HG02763 (cell line): Measurements from ENCODE around the gene ITPRID2.
"Not testable (repeated sequence)": the region's sequence is repeated elsewhere in the genome, so short reads cannot be mapped to it uniquely, and the experiment has no call there.

Experiments used
- ATAC-seq: cut with Tn5 transposase; IDR thresholded peaks from one replicate; pipeline ENCODE4 v1.9.1; 2021; ENCODE audit warnings: mild to moderate bottlenecking, moderate library complexity; ENCODE audit not compliant: unreplicated experiment

Gene ITPRID2

DNA sequence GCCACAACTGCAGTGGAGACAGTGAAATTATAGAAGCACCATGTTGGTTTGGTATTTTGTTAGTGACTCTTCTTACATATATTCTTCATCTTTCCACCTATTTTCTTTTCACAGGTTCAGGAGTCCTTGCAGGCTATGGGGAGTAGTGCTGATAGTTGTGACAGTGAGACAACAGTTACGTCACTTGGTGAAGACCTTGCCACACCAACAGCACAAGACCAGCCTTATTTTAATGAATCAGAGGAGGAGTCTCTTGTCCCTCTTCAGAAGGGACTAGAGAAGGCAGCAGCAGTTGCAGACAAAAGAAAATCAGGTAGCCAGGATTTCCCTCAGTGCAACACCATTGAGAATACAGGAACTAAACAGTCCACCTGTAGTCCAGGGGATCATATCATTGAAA, 23.6 kb downstream of the ITPRID2 start:
- ATAC-seq, result no peak

DNA sequence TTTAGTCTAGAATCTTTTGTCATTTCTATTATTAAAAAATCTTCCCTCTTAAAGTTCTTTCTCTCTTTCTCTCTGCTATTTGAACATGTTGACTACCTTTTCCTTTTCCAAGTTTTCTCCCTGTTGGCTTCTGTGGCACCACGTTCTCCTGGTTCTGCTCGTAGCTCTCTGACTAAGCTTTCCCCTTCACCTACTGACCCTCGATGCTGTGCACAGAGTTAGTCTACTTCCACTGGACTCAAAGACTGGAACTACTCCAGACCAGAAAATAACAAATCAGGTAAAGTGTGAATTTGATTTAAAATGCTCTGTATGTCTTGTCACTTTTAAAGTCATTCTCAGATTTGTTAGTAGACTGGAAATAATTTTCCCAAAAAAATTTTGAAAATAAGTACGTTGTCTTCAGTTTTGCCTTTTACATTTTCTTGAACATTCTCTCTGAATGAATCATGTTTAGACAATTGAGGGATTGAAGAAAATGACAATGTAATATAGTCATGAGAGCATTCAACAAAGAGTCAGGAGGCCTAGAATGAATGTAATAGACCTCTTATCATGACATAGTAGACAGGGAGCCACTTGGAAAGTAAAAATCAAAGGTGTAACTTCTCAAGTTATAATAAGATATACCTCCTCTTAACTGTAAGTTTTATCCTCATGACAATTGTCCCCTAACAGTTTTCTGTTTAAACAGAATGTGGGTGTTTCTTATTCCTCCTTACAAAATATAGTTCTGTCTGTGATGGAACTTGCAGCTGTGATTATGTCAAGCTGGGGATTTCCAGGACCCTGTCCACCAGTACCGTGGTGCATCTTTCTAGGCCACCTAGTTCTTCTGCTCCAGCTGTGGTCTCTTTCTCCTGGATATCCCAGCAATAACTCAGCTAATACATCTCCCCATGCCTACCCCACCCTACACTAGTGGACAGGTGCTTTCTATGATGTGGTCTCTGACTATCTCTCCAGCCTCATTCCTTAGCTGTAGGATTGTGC, 25.5 kb downstream of the ITPRID2 start:
- ATAC-seq, result no peak

DNA sequence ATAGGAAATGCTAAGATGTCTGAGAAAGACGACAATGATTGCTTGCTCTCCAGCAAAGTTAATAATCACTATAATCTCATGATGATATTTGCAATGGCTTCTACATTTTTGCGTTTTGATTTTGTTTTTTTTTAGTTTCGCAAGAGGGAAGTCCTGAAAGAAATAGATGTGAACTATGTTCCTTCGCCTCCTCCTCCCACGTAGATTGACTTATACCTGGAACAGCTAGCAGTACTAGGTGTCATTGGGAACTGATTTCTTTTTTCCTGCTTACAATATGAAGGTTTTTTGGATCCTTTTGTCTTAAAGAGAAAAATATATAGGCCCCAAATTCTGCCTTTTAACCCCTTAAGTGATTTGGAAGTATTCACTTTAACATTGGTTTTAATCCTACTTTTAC, 26.7 kb downstream of the ITPRID2 start:
- ATAC-seq, result no peak

DNA sequence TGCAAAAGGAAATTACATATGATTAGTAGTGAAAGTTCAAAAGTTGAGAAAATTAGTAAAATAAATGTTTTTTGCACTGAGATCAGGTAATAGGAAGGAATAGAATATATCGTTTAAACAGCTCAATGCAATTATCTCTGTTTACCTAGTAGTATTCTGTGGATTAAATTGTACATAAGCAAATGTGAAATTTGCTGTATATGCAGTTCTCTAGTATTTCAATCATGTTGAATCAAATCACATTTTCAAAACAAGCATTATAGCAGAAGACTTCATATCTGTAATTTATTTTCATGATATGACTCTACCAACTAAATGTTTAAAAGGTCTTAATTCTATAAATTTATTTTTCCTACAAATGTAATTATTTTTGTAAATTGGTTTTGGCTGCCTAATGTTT, 31.6 kb downstream of the ITPRID2 start:
- no peak for ATAC-seq

DNA sequence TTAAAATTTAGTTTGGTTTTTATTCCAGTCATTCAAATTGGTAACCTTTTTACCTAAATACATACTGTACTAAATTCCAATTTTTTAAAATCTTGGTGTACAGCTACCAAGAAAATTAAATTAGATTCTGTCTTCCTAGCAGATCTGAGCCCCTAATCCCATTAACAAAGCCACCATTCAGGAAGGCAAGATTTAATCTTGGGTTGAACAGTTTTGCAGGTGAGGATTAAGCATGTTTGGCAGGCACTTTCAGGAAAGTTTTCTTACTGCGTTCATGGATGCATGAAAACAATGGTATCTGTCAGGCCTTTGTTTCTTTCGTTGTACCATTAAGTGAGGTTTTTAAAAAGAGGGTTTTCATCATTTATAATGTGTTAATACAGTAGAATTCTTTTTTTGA, 32.8 kb downstream of the ITPRID2 start:
- no peak for ATAC-seq

DNA sequence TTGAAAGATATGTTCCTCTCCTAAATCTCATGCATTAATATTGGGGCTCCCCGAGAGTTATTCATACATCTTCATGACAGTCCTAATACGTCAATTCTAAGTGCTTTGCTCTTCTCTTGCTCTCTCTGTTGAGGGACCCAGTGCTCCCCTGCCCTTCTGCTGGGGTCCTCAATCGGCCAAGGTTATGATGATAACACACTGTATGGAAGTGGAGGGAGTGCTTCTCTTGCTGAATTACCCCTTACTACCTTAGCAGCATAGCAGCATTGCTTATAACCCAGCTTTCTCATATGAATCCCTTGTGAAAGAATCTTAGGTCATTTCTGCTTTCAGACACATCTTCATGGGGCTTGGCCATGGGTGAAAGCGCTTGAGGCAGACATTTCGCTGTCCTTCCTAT, 43.2 kb downstream of the ITPRID2 start:
- no peak for ATAC-seq

DNA sequence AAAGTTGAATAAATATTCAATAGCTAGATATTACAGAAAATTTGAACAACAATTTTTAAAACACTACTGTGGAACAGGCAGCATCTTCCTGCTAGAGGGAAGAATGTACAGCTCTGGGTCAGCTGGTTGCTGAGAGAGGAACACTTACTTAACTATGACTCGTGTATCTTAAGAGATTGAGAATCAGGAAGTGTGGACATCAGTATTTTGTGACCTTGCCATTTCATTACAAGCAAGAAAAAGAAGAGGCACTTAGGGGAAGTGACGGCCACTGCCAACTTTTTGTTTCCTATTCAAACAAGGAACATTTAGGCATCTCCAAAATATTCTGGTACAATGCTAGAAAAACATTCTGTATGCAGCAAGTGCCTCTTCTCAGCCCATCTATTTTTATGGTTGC, 45.9 kb downstream of the ITPRID2 start:
- ATAC-seq, result no peak

DNA sequence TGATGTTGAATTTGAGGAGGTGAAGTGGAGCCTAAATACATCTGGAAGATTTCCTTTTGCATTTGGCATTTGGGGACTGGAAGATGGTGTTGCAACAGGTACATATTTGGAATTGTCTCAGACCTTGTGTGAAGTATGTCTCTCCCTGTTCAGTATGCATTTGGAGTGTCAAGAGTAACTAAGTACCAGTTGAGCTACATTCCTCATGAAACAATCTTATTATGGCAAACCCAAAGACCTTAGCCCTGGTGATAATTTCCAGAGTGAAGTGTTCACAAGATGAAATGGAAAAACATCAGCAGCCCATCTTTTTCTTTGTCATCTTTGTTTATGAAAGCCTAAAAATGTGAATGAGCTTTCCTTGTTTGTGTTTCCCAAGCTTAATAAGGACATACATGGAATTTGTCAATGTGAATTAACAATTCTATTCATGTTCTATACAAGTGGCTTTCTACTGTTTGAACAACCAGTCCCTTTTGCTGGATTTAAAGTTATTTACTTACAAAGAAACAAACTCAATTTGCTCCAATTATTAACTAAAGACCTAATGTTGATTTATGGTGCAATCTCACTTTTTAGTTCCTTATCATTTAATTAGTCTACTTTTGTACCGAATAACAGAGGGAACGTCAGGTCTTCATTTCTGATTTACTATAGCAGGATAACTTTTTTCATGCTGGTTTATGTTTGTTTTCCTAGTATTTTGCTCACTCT, 52.0 kb downstream of the ITPRID2 start:
- ATAC-seq, result no peak

DNA sequence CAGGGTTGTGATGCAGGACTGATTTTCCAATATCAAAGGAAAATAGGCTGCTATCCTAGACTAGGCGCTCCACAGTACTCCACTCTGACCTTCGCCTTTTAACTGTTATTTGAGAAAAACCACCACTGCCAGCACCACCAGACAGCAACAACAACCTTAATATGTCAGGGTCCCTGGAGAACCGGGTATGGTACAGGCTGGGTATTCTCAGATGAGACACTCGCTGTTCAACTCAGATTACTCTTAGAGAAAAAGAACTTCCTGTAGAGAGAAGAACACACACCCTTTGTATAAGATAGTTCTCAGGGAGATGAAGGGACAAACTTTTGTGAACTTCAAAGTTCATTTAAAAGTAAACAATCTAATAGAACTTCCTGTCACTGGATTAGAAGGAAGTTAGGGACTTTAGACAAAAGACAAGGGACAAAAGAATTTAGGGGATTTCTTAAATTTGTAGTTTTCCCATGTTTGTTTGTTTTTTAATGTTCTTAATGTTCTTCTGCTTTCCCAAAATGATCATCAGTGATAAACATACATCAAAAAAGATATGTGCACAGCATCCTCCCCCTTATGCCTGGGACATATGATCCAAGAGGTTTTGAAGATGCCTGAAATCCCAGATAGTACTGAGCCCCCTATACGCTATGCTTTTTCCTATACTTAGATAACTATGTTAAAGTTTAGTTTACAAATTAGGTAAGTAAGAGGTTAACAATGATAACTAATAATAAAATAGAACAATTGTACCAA, 52.8 kb downstream of the ITPRID2 start:
- no peak for ATAC-seq

DNA sequence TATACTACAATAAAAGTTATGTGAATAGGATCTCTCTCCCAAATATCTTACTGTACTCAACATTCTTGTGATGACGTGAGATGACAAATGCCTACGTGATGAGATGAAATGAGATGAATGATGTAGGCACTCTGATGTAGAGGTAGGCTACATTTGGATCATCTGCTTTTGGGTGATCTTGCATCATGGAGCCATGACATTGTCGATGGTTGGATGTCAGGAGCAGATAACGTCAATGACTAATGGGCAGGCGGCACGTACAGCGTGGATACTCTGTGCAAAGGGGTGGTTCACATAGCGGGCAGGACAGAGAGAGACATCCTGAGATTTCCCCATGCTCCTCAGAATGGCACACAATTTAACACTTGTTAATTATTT, 53.4 kb downstream of the ITPRID2 start:
- ATAC-seq, result no peak

DNA sequence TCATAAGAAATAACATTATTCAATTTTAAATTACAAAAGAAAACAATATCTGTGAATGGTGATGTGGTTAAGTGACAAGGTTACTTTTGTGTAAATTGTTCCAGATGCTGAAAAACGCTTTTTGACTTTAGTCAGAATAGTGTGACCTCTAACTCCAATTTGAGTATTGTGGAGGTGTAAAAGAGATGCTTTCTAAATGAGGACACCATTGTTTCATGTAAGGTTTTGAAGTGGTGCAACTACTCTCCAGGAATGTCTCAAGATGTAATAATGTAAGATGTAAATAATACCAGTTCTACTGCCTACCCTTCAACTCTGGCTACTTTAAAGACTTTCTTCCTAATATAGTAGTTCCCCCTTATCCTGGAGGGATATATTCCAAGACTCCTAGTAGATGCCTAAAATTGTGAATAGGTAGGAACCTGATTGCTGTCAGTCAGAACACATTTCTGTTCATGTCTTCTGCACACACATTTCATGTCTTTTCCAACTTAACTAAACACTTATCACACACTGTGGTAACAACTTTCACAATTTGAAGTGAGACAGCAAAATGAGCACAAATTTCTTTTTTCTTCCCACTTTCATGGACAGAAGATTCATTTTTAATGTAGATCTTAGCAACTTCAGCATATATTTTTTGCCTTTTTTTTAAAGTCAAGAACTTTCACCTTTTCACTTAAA, 55.1 kb downstream of the ITPRID2 start:
- no peak for ATAC-seq

DNA sequence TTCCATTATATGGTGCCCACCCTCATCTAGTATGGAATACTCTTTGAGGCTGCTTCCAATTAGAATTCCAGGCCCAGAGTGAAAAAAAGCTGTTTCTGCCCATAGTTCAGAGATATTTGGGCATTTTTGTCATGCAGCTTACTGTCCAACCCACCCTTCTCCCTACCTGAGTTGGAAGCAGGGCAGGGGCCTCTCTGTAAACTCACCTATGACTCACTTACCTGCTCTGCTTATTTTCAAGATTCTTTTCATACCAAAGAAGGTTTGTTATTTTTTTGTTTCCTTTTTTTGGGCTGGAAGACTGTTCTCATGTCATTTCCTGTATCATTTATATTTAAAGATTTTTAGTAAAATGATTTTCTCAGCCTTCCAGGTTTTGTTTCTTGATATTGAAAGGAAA, 55.7 kb downstream of the ITPRID2 start:
- ATAC-seq, result no peak

DNA sequence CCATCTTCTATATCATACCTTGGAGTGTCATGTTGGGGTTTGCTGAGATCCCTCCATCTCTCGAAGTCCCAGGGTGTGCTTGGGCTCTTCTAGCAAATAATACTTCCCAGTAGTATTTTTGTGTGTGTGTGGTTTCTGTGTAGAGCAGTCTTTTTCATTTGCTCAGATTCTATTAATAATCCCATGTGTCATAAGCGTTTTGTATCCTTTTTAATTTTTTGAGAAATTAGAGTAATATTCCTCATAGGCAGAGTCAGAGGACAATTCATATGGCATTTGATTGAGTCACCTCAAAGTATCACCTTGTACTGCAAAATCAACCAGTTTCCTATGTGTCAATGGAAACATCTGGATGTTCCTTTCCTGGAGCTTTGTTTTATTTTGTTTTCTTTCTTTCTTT, 56.7 kb downstream of the ITPRID2 start:
- no peak for ATAC-seq

DNA sequence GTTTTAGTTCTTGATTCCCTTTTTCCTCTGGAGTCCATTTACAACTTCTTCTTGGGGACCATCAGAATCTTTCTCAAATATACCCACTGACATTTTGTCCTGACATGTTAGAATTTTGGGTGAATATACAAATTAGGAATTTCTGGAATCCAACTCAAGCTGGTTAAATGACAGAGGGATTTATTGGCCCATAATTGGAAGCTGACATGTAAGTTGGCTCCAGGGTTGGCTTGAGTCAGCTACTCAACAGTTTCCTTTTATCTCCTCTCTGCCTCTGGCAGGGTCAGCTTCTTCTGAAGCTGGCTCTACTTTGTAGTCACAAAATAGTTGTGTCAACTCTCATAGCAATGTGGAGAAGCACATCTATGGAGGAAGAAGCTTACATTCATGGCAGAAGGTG, 57.5 kb downstream of the ITPRID2 start:
- ATAC-seq, result no peak

DNA sequence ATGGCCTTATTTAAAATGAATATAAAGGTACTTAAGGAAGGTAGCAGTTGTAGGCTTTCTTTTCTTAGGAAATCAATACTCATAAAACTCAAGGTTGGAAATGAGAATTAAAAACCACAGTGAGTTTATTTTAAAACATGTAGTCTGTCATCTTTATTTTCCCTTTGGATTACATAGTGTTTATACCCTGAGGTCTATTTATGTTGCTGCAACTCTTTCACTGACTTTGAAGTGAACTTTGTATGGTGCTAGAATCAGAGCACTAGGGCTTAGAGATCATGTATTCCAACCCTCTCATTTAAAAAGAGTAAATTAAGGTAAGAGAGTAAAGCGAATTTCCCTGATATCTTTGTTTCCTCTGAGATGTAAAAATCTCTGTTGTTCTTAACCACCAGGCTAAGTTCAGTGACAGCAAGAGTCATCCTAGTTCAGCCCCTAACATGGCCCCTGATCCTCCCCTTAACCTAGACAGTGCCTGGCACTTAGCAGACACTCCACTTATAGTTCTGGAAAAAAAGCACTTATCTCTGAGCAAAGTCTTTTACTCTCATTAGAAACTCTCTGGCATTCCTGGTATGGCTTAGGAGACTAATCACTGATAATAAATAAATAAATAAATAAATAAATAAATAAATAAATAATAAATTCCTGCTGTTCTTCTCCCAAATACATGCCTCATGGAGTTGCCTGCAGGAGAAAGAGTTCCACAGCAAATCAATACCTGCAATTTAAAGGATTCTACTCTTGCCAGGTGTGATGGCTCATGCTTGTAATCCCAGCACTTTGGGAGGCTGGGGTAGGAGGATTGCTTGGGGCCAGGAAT, 61.1 kb downstream of the ITPRID2 start:
- no peak for ATAC-seq

DNA sequence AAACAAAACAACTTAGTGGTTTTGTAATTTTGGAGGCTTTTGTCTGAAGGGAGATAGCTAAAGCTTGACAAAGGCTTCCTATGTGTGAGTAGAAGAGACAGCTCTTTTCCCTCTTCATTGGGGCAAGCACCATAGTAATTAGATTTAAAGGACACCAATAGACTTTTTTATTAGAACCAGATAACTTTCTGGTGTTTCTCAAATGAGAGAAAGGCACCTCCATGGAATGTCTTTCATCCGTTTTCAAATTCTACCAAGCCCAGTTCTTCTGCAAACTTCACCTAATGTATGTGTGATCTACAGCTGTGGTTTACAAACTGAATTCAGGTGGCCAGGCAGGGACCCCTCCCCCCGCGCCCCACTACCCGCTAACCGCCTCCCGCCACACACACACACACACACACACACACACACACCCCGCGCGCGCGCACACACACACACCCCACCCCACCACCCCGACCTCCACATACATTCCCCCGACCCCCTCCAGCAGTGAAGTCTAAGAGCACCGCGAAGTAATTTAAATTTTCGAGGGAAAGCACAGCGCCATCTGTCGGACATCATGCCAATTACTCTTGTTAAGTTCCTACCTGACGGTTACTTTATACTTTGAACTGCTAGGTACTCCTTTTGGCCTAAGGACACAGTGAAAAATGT, 62.5 kb downstream of the ITPRID2 start:
- peak; percentile 65 for ATAC-seq

DNA sequence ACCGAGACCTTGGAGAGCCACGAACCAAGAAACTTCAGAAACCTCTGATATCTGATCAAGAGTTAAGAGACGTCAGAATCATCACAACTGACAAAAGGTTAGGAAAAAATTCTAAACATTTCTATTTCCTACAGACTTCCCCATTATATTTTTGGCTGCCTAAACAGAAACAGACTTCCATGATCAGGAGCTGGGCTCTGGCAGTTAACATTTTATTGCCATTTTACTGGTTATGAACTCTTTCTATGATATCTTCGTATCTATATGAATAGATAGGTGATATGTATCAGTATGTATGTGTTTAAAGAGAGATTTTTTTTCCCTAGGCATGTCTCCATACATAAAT, 63.0 kb downstream of the ITPRID2 start:
- no peak for ATAC-seq

DNA sequence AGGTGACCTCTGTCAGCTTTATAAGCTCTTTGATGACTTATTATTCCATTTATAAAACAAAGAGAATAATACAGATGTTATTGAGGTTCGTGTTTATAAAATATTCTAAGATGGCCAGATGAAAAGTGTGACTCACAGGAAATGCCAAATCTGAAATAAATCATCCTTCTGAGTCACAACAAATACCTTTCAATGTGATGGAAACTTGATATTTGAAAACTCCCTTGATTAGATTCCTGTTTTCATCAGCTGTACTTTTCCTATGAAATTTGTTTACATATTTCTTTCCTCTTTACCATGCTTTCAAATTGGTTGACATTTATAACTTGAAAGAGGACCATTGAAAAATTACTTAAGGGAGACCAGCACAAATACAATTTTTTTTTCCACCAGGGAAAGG, 63.5 kb downstream of the ITPRID2 start:
- no peak for ATAC-seq

DNA sequence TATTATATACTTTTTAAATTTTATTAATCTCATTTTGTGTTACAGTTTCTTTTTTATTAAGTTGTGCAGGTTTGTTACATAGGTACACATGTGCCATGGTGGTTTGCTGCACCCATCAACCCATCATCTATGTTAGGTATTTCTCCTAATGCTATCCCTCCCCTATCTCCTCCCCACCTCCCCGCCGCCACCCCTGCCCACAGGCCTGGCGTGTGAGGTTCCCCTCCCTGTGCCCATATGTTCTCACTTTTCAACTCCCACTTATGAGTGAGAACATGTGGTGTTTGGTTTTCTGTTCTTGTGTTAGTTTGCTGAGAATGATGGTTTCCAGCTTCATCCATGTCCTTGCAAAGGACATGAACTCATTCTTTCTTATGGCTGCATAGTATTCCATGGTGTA, 64.3 kb downstream of the ITPRID2 start:
- ATAC-seq, result not testable (repeated sequence)

DNA sequence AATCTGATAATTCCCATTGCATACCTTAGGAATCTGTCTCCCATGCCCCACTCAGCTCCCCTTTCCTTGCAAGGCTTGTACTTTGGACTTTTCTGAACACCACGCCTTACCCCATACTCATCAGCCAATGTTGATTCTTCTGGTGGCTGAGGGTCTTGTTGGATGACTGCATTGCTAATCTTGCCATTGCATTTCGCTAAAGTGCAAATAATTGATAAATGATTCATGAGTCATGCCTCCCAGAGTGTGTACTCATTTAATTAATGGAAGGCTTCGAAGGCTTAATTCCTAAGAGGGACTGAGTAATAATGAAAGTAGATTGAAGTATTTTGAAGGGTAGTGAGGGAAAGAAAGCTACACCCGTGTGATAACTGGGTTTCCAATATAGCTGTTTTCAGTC, 66.1 kb downstream of the ITPRID2 start:
- ATAC-seq, result no peak
